ENCODE data around the gene LRRC71.

DNA sequence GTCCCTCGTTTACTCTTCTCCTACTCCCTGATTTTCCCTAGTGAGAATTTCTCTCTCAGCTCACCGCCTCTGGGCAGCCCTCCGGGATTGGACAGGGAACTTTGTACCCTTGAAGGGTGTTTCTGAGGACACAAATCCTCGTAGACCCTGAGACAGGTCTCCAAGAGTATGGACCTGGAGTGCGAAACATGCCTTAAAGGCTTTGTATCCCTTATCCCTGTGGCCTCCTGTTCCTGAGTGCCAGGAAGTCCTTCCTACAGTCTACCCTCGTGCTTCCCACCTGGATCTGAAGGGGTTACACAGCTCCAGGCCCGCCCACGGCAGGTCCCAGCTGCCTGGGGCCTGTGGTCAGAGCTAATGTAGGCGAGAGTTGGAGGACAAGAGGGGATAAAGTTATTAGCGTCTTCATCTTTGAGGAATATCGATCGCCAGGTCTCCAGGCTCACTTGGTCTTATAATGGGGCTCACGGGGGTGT, 34.5 kb upstream of the LRRC71 start:
- no peak for TF ChIP-seq ZNF561 (tag by site-specific recombination; IDR thresholded peaks at IDR 0.05; ENCODE audit: borderline replicate concordance)
- TF ChIP-seq, protein P1, sequence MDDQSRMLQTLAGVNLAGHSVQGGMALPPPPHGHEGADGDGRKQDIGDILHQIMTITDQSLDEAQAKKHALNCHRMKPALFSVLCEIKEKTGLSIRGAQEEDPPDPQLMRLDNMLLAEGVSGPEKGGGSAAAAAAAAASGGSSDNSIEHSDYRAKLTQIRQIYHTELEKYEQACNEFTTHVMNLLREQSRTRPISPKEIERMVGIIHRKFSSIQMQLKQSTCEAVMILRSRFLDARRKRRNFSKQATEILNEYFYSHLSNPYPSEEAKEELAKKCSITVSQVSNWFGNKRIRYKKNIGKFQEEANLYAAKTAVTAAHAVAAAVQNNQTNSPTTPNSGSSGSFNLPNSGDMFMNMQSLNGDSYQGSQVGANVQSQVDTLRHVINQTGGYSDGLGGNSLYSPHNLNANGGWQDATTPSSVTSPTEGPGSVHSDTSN (CRISPR knock-in tag; IDR thresholded peaks at IDR 0.05): no peak
- TF ChIP-seq CTCF (tag by site-specific recombination; IDR thresholded peaks at IDR 0.05): no peak
- TF ChIP-seq, protein P2, sequence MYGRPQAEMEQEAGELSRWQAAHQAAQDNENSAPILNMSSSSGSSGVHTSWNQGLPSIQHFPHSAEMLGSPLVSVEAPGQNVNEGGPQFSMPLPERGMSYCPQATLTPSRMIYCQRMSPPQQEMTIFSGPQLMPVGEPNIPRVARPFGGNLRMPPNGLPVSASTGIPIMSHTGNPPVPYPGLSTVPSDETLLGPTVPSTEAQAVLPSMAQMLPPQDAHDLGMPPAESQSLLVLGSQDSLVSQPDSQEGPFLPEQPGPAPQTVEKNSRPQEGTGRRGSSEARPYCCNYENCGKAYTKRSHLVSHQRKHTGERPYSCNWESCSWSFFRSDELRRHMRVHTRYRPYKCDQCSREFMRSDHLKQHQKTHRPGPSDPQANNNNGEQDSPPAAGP (tag by site-specific recombination; IDR thresholded peaks at IDR 0.05): no peak
- no peak for TF ChIP-seq MEIS1 (CRISPR knock-in tag; IDR thresholded peaks at IDR 0.05; ENCODE audit: borderline replicate concordance)
- TF ChIP-seq, protein P3, sequence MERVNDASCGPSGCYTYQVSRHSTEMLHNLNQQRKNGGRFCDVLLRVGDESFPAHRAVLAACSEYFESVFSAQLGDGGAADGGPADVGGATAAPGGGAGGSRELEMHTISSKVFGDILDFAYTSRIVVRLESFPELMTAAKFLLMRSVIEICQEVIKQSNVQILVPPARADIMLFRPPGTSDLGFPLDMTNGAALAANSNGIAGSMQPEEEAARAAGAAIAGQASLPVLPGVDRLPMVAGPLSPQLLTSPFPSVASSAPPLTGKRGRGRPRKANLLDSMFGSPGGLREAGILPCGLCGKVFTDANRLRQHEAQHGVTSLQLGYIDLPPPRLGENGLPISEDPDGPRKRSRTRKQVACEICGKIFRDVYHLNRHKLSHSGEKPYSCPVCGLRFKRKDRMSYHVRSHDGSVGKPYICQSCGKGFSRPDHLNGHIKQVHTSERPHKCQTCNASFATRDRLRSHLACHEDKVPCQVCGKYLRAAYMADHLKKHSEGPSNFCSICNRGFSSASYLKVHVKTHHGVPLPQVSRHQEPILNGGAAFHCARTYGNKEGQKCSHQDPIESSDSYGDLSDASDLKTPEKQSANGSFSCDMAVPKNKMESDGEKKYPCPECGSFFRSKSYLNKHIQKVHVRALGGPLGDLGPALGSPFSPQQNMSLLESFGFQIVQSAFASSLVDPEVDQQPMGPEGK (tag by site-specific recombination; IDR thresholded peaks at IDR 0.05): no peak
- TF ChIP-seq SP3 (tag by site-specific recombination; IDR thresholded peaks at IDR 0.05): no peak
- no peak for TF ChIP-seq YY1 (tag by site-specific recombination; IDR thresholded peaks at IDR 0.05)
- no peak for TF ChIP-seq INSM2 (tag by site-specific recombination; IDR thresholded peaks at IDR 0.05)
- no peak for TF ChIP-seq ZNF510 (tag by site-specific recombination; IDR thresholded peaks at IDR 0.05; ENCODE audit: insufficient replicate concordance)
- no peak for TF ChIP-seq ZNF138 (tag by site-specific recombination; IDR thresholded peaks at IDR 0.05; ENCODE audit: borderline replicate concordance)
- TF ChIP-seq ZNF223 (tag by site-specific recombination; IDR thresholded peaks at IDR 0.05): no peak
